Vagina (tissue), 2 donors: ENCODE measurements around the gene ABCA2.

ENCODE experiments used
- POLR2A ChIP-seq, 2 donors: fragments of 450-650 bp; IDR thresholded peaks; one replicate each; pipeline ENCODE4 v1.6.1; 2017; ENCODE audit warnings: antibody characterized with exemption in 2 of 2, mild to moderate bottlenecking in 2 of 2, moderate library complexity in 2 of 2
- POLR2AphosphoS5 ChIP-seq, 2 donors: sonication (generic); formaldehyde crosslinking; IDR thresholded peaks; one replicate each; pipeline ENCODE4 v1.9.0; 2017; ENCODE audit warnings: antibody characterized with exemption in 2 of 2, mild to moderate bottlenecking in 2 of 2, low read depth in 1 of 2; ENCODE audit not compliant: insufficient read depth in 1 of 2

- TF ChIP-seq POLR2AphosphoS5 (IDR thresholded peaks at IDR 0.05; ENCODE audit: insufficient read depth in 1 of 2, low read depth in 1 of 2) (no peak), POLR2A (IDR thresholded peaks at IDR 0.05) (no peak)
Measured at GRCh38 chr9:137007108-137007815, 20.8 kb downstream of the ABCA2 start.
